H9 (cell line): Measurements from ENCODE around the gene KCNAB2. TPM values are rescaled to one million over a fixed set of nuclear protein-coding genes. Genes with fewer than 3 reads are reported as not detected.

Experiments used
- DNase-seq: peaks from one replicate; pipeline ENCODE4 v3.0.0-alpha.2; 2017
- H2AFZ ChIP-seq: one replicate; pipeline ENCODE4 v1.6.1; 2013; ENCODE audit warnings: mild to moderate bottlenecking, low read length, control low read depth, moderate library complexity
- H2AK5ac ChIP-seq: 2 replicates; pipeline ENCODE4 v1.6.1; 2013; ENCODE audit warnings: low read length, control low read depth, mixed read lengths; ENCODE audit not compliant: insufficient read length
- H2BK120ac ChIP-seq: one replicate; pipeline ENCODE4 v1.6.1; 2013; ENCODE audit warnings: low read depth, mild to moderate bottlenecking, low read length, control low read depth, inconsistent platforms; ENCODE audit not compliant: poor library complexity, severe bottlenecking
- H2BK12ac ChIP-seq: 2 replicates; pipeline ENCODE4 v1.6.1; 2013; ENCODE audit warnings: low read length, control low read depth, mixed read lengths, low read depth; ENCODE audit not compliant: insufficient read length
- H2BK15ac ChIP-seq: 2 replicates; pipeline ENCODE4 v1.6.1; 2013; ENCODE audit warnings: low read depth, low read length, control low read depth
- H2BK20ac ChIP-seq: one replicate; pipeline ENCODE4 v1.6.1; 2013; ENCODE audit warnings: low read depth, mild to moderate bottlenecking, low read length, control low read depth, inconsistent platforms; ENCODE audit not compliant: poor library complexity, severe bottlenecking
- H2BK5ac ChIP-seq: 2 replicates; pipeline ENCODE4 v1.6.1; 2013; ENCODE audit warnings: low read length, control low read depth, mixed read lengths; ENCODE audit not compliant: insufficient read length
- H3K14ac ChIP-seq: 2 replicates; pipeline ENCODE4 v1.6.1; 2013; ENCODE audit warnings: low read length, control low read depth; ENCODE audit not compliant: insufficient read depth
- H3K18ac ChIP-seq: 2 replicates; pipeline ENCODE4 v1.6.1; 2013; ENCODE audit warnings: low read depth, mild to moderate bottlenecking, mixed read lengths, low read length, control low read depth; ENCODE audit not compliant: insufficient read length
- H3K23ac ChIP-seq: 2 replicates; pipeline ENCODE4 v1.6.1; 2013; ENCODE audit warnings: low read length, control low read depth, mixed read lengths, low read depth; ENCODE audit not compliant: insufficient read length
- H3K23me2 ChIP-seq: 2 replicates; pipeline ENCODE4 v1.6.1; 2013; ENCODE audit warnings: low read depth, mild to moderate bottlenecking, mixed read lengths, low read length, control low read depth; ENCODE audit not compliant: insufficient read length, poor library complexity, severe bottlenecking
- H3K27ac ChIP-seq: 2 replicates; pipeline ENCODE4 v1.5.1; 2013; ENCODE audit warnings: low read length, control low read depth, mixed read lengths, low read depth; ENCODE audit not compliant: insufficient read length
- H3K27me3 ChIP-seq: 2 replicates; pipeline ENCODE4 v1.6.1; 2013; ENCODE audit warnings: low read length, control low read depth, inconsistent platforms; ENCODE audit not compliant: insufficient read depth
- H3K4ac ChIP-seq: 2 replicates; pipeline ENCODE4 v1.6.1; 2013; ENCODE audit warnings: low read depth, mild to moderate bottlenecking, control low read depth, inconsistent platforms, low read length, moderate library complexity
- H3K4me1 ChIP-seq: 2 replicates; pipeline ENCODE4 v1.6.1; 2013; ENCODE audit warnings: low read length, control low read depth, inconsistent platforms; ENCODE audit not compliant: insufficient read depth
- H3K4me2 ChIP-seq: 2 replicates; pipeline ENCODE4 v1.6.1; 2013; ENCODE audit warnings: low read length, control low read depth, mixed read lengths; ENCODE audit not compliant: insufficient read length, insufficient read depth
- H3K56ac ChIP-seq: 2 replicates; pipeline ENCODE4 v1.6.1; 2013; ENCODE audit warnings: low read depth, mild to moderate bottlenecking, mixed read lengths, low read length, control low read depth; ENCODE audit not compliant: insufficient read length
- H3K79me1 ChIP-seq: 2 replicates; pipeline ENCODE4 v1.6.1; 2013; ENCODE audit warnings: low read depth, mild to moderate bottlenecking, moderate library complexity, low read length, control low read depth, inconsistent platforms; ENCODE audit not compliant: insufficient read depth, poor library complexity, severe bottlenecking
- H3K79me2 ChIP-seq: 2 replicates; pipeline ENCODE4 v1.6.1; 2013; ENCODE audit warnings: low read length, control low read depth, inconsistent platforms; ENCODE audit not compliant: insufficient read depth
- H3K9ac ChIP-seq: 2 replicates; pipeline ENCODE4 v1.6.1; 2013; ENCODE audit warnings: low read length, control low read depth, mixed read lengths; ENCODE audit not compliant: insufficient read length; ENCODE audit errors: extremely low read depth
- H3K9me3 ChIP-seq: one replicate; pipeline ENCODE4 v1.6.1; 2013; ENCODE audit warnings: low read depth, low read length, inconsistent platforms; ENCODE audit not compliant: control insufficient read depth
- H3T11ph ChIP-seq: one replicate; pipeline ENCODE4 v1.6.1; 2013; ENCODE audit warnings: mild to moderate bottlenecking, low read length, control low read depth, inconsistent platforms
- H4K20me1 ChIP-seq: one replicate; pipeline ENCODE4 v1.6.1; 2013; ENCODE audit not compliant: control insufficient read depth, insufficient read length, insufficient read depth
- H4K5ac ChIP-seq: 2 replicates; pipeline ENCODE4 v1.6.1; 2013; ENCODE audit warnings: low read depth, mild to moderate bottlenecking, mixed read lengths, low read length, control low read depth; ENCODE audit not compliant: insufficient read length
- H4K8ac ChIP-seq: replicated peaks from 2 replicates; pipeline ENCODE4 v1.6.1; 2013; ENCODE audit warnings: low read length, control low read depth, mixed read lengths, low read depth; ENCODE audit not compliant: insufficient read length
- H4K91ac ChIP-seq: 2 replicates; pipeline ENCODE4 v1.6.1; 2013; ENCODE audit warnings: low read depth, mild to moderate bottlenecking, moderate library complexity, mixed read lengths, low read length, control low read depth; ENCODE audit not compliant: insufficient read length
- H3K27ac Mint-ChIP-seq, 3 experiments: 2 replicates in 2 of 3; 3 replicates in 1 of 3; pipeline ENCODE4 v1.8.0; 2020 to 2021; ENCODE audit warnings: mixed read lengths in 3 of 3, mild to moderate bottlenecking in 1 of 3, moderate library complexity in 1 of 3
- H3K27me3 Mint-ChIP-seq: 2 replicates; pipeline ENCODE4 v1.8.0; 2021; ENCODE audit warnings: low read depth, mild to moderate bottlenecking, moderate library complexity, mixed read lengths
- H3K36me3 Mint-ChIP-seq, 3 experiments: 2 replicates in 2 of 3; 3 replicates in 1 of 3; pipeline ENCODE4 v1.8.0; 2020 to 2021; ENCODE audit warnings: low read depth in 3 of 3, mixed read lengths in 3 of 3; ENCODE audit not compliant: insufficient read depth in 1 of 3
- H3K4me1 Mint-ChIP-seq, 2 experiments: 2 replicates each; pipeline ENCODE4 v1.8.0; 2020; ENCODE audit warnings: mixed read lengths in 2 of 2
- H3K4me3 Mint-ChIP-seq, 2 experiments: 2 replicates in 1 of 2; 3 replicates in 1 of 2; pipeline ENCODE4 v1.8.0; 2020 to 2021; ENCODE audit warnings: mild to moderate bottlenecking in 2 of 2, mixed read lengths in 2 of 2, moderate library complexity in 1 of 2
- H3K9me3 Mint-ChIP-seq, 2 experiments: 2 replicates in 1 of 2; 3 replicates in 1 of 2; pipeline ENCODE4 v1.8.0; 2020; ENCODE audit warnings: mild to moderate bottlenecking in 2 of 2, mixed read lengths in 2 of 2, moderate library complexity in 1 of 2
- WGBS: extraction: QIAGEN DNeasy Blood & Tissue Kit; methylation state at CpG from one replicate; pipeline ENCODE4 v1.1.7; 2013; ENCODE audit warnings: missing lambda C conversion rate, low lambda C conversion rate, mixed read lengths; ENCODE audit not compliant: insufficient read length; ENCODE audit errors: extremely low coverage; 5-methylcytosine and 5-hydroxymethylcytosine counted together
- total RNA-seq: library from RNA; stranded (reverse); gene quantifications from 2 replicates; pipeline ENCODE4 v1.2.1, GENCODE V29; 2021
- TF ChIP-seq, protein P1 (sequence below): fragments of 200-600 bp; sonication (generic); conservative IDR thresholded peaks from 3 replicates; pipeline ENCODE4 v1.8.0; 2021; ENCODE audit warnings: antibody characterized with exemption, mild to moderate bottlenecking

Gene KCNAB2
- total RNA-seq, 1 experiment from 2014 or later, result 8.3 TPM

DNA sequence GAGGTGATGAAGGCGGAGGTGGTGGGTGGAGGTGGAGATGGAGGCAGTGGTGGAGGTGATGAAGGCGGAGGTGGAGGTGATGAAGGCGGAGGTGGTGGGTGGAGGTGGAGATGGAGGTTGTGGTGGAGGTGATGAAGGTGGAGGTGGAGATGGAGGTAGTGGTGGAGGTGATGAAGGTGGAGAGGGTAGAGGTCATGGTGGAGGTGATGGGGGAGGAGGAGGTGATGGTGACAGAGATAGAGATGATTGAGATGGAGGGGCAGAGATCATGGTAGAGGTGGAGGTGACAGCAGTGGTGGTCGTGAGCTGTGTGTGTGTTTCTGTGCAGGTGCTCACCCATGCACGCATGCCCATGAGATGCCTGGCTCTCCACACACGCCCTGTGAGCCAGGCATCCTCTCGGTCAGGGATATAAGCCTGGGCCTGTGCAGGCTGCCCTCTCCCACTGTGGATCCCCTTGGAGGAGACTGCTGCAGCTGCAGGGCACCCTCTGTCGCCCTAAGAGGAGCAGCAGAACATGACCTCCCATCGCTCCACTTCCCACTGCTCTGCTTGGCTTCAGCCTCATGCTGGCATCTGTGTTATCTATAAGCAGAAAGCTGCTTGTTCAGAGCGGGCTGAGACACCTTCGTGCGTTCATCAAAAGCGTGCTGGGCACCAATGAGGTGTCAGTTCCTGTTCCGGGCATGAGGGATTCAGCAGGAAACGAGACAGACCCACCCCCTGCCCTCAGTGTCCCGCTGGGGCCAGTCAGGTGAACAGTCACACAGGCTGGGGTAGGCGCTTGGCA is 33.0 kb upstream of the KCNAB2 start:
- Histone ChIP-seq H2AFZ (no peak overlapping the region), H3K79me2 (no peaks in the 10 kb centered on the region), H3K23me2 (no peaks in the 10 kb centered on the region), H3K56ac (no peak overlapping the region), H3K27ac (no peak overlapping the region), H2BK120ac (no peak overlapping the region), H3K4ac (no peak overlapping the region), H2BK12ac (no peak overlapping the region), H3K9ac (no peak overlapping the region), H2BK15ac (no peak overlapping the region), H3K9me3 (no peaks in the 10 kb centered on the region), H3K23ac (no peak overlapping the region), H3K4me2 (no peak overlapping the region), H2AK5ac (no peak overlapping the region), H3K18ac (no peak overlapping the region), H3K79me1 (no peaks in the 10 kb centered on the region), H3T11ph (no peak overlapping the region), H3K14ac (no peak overlapping the region), H4K5ac (no peak overlapping the region), H2BK20ac (no peak overlapping the region), H4K91ac (no peak overlapping the region), H3K27me3 (no peaks in the 10 kb centered on the region), H4K20me1 (no peaks in the 10 kb centered on the region), H4K8ac (no peak overlapping the region), H3K4me1 (no peaks in the 10 kb centered on the region), H2BK5ac (no peak overlapping the region)
- Mint-ChIP-seq H3K4me1 (no peaks in the 10 kb centered on the region), H3K9me3 (no peaks in the 10 kb centered on the region), H3K36me3 (peaks cover 0 to 1% (median 0%) of the 10 kb centered on the region in 3 experiments; a peak in 1 of 7 replicates), H3K27me3 (peaks cover 14% of the 10 kb centered on the region), H3K27ac (no peak overlapping the region; a peak in 1 of 7 replicates), H3K4me3 (no peak overlapping the region)
- WGBS, result no CpG with 5 or more reads among the region's 17 CpGs
- TF ChIP-seq, protein P1, sequence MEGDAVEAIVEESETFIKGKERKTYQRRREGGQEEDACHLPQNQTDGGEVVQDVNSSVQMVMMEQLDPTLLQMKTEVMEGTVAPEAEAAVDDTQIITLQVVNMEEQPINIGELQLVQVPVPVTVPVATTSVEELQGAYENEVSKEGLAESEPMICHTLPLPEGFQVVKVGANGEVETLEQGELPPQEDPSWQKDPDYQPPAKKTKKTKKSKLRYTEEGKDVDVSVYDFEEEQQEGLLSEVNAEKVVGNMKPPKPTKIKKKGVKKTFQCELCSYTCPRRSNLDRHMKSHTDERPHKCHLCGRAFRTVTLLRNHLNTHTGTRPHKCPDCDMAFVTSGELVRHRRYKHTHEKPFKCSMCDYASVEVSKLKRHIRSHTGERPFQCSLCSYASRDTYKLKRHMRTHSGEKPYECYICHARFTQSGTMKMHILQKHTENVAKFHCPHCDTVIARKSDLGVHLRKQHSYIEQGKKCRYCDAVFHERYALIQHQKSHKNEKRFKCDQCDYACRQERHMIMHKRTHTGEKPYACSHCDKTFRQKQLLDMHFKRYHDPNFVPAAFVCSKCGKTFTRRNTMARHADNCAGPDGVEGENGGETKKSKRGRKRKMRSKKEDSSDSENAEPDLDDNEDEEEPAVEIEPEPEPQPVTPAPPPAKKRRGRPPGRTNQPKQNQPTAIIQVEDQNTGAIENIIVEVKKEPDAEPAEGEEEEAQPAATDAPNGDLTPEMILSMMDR, result no peak
- DNase-seq, result no peak
